ENCODE data around the gene IGSF3. TPM values are rescaled to one million over a fixed set of nuclear protein-coding genes. Genes with fewer than 3 reads are reported as not detected.

The IGSF3 gene
- total and polyA plus RNA-seq, 10 donors = 0.09 to 1.2 (median 0.56) TPM

- TF ChIP-seq POLR2AphosphoS5 (IDR thresholded peaks at IDR 0.05) (no peak), POLR2A (IDR thresholded peaks at IDR 0.05) (no peak)
- TF ChIP-seq, protein P1, sequence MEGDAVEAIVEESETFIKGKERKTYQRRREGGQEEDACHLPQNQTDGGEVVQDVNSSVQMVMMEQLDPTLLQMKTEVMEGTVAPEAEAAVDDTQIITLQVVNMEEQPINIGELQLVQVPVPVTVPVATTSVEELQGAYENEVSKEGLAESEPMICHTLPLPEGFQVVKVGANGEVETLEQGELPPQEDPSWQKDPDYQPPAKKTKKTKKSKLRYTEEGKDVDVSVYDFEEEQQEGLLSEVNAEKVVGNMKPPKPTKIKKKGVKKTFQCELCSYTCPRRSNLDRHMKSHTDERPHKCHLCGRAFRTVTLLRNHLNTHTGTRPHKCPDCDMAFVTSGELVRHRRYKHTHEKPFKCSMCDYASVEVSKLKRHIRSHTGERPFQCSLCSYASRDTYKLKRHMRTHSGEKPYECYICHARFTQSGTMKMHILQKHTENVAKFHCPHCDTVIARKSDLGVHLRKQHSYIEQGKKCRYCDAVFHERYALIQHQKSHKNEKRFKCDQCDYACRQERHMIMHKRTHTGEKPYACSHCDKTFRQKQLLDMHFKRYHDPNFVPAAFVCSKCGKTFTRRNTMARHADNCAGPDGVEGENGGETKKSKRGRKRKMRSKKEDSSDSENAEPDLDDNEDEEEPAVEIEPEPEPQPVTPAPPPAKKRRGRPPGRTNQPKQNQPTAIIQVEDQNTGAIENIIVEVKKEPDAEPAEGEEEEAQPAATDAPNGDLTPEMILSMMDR (IDR thresholded peaks at IDR 0.05 in 8 of 11, conservative IDR thresholded peaks at IDR 0.05 in 3 of 11) = no peak
- intact Hi-C loops (cut with DNase I; ENCODE audit: low total_unique reads) = no loop called here
- no peak for DNase-seq
- peaks cover 0 to 17% (median 0%) of the 10 kb centered on the region in 7 donors for H3K27me3 ChIP-seq (replicated peaks in 1 of 7)
- WGBS, 5 donors = 75 to 87% (median 84%) methylated on average over 7 of the region's 7 CpGs
- H3K36me3 ChIP-seq = no peaks in the 10 kb centered on the region
- H3K4me3 ChIP-seq = no peak overlapping the region
- H3K27ac ChIP-seq = no peak overlapping the region
- H3K9me3 ChIP-seq = peaks cover 0 to 4% (median 0%) of the 10 kb centered on the region in 8 donors
- H3K4me1 ChIP-seq = no peaks in the 10 kb centered on the region
These were observed 11.7 kb upstream of the IGSF3 start for GRCh38 chr1:116679091-116679827.

- TF ChIP-seq POLR2AphosphoS5 (IDR thresholded peaks at IDR 0.05) (no peak), POLR2A (IDR thresholded peaks at IDR 0.05) (no peak)
- TF ChIP-seq, protein P1 (IDR thresholded peaks at IDR 0.05 in 8 of 11, conservative IDR thresholded peaks at IDR 0.05 in 3 of 11) = no peak
- intact Hi-C loops (cut with DNase I; ENCODE audit: low total_unique reads) = no loop called here
- no peak for DNase-seq
- Histone ChIP-seq H3K27me3 (replicated peaks in 1 of 7) (peaks cover 0 to 17% (median 0%) of the 10 kb centered on the region in 7 donors), H3K36me3 (no peaks in the 10 kb centered on the region), H3K4me1 (no peaks in the 10 kb centered on the region), H3K9me3 (peaks cover 0 to 4% (median 0%) of the 10 kb centered on the region in 8 donors), H3K4me3 (no peak overlapping the region), H3K27ac (no peak overlapping the region)
- 65 to 72% (median 69%) methylated on average over 2 of the region's 2 CpGs for WGBS, 5 donors
These were observed 11.2 kb upstream of the IGSF3 start for GRCh38 chr1:116678732-116679090.

DNA sequence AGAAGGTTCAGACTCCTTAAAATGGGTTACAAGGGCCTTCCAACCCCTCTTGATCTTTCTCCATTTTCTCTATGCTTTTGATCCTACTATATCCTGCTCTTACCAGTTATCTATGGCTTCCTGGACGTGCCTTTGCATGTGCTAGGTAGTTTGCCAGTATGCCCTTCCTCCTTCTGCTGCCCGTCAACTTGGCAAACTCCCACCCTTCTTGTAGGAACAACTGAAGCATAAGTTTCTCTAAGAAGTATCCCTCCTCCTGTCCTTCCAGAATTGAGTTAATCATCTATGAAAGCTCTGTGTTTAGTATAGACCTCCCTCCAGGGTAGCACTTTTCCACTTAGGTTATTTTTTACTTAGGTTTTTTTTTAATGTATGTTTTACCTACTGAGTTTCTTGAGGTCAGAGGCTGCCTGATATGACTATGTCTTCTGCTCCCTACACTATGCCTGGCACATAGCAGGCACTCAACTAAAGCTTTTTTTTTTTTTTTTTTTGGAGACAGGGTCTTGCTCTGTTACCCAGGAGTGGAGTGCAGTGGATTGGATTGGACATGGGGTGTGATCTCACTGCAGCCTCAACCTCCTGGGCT is 10.0 kb upstream of the IGSF3 start:
- TF ChIP-seq POLR2A (IDR thresholded peaks at IDR 0.05) (no peak), POLR2AphosphoS5 (IDR thresholded peaks at IDR 0.05) (no peak)
- TF ChIP-seq, protein P1 (IDR thresholded peaks at IDR 0.05 in 8 of 11, conservative IDR thresholded peaks at IDR 0.05 in 3 of 11) = no peak
- no peak overlapping the region for H3K27ac ChIP-seq
- no peak for DNase-seq
- peaks cover 0 to 4% (median 0%) of the 10 kb centered on the region in 8 donors for H3K9me3 ChIP-seq
- H3K27me3 ChIP-seq (replicated peaks in 1 of 7) = peaks cover 0 to 25% (median 0%) of the 10 kb centered on the region in 7 donors
- H3K36me3 ChIP-seq = no peaks in the 10 kb centered on the region
- no peak overlapping the region for H3K4me3 ChIP-seq
- peaks cover 0 to 3% (median 0%) of the 10 kb centered on the region in 6 donors for H3K4me1 ChIP-seq
- WGBS, 5 donors = 66 to 73% (median 70%) methylated on average over 2 of the region's 2 CpGs
- intact Hi-C loops (cut with DNase I; ENCODE audit: low total_unique reads) = no loop called here

DNA sequence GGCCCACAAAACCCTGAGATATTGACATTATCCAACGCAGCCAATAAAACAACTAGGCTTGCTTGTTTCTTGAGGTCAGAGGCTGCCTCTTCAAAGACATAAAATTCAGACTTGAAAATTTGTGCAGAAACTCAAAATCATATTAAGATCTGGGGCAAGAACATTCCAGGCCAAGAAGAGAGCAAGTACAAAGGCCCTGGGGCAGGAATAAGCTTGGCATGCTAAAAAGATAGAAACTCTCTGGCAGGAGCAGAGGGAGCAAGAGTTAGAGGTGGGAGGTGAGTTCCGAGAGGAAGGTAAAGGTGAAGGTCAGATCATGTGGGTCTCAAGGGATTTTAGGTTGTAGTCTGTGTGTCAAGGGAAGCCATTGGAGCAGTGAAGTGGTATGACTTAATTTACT is 8.8 kb upstream of the IGSF3 start:
- peaks cover 0 to 3% (median 0%) of the 10 kb centered on the region in 6 donors for H3K4me1 ChIP-seq
- 84 to 92% (median 91%) methylated on average over 2 of the region's 2 CpGs for WGBS, 5 donors
- no peaks in the 10 kb centered on the region for H3K36me3 ChIP-seq
- TF ChIP-seq, protein P1 (IDR thresholded peaks at IDR 0.05 in 8 of 11, conservative IDR thresholded peaks at IDR 0.05 in 3 of 11) = no peak
- no peak for TF ChIP-seq POLR2AphosphoS5 (IDR thresholded peaks at IDR 0.05)
- TF ChIP-seq POLR2A (IDR thresholded peaks at IDR 0.05) = no peak
- intact Hi-C loops (cut with DNase I; ENCODE audit: low total_unique reads) = no loop called here
- H3K9me3 ChIP-seq = peaks cover 0 to 2% (median 0%) of the 10 kb centered on the region in 8 donors
- H3K4me3 ChIP-seq = no peak overlapping the region
- DNase-seq = no peak
- H3K27ac ChIP-seq = no peak overlapping the region
- peaks cover 0 to 30% (median 0%) of the 10 kb centered on the region in 7 donors for H3K27me3 ChIP-seq (replicated peaks in 1 of 7)
